Right lobe of liver (tissue), 6 donors: ENCODE data around the gene HMGCS1. TPM values are rescaled to one million over a fixed set of nuclear protein-coding genes. Genes with fewer than 3 reads are reported as not detected.
"Not testable (repeated sequence)": the region's sequence is repeated elsewhere in the genome, so short reads cannot be mapped to it uniquely, and the experiment has no call there.

Experiments used
- ATAC-seq, 4 donors: fragments of 200-7000 bp; cut with Tn5 transposase; one replicate each; pipeline ENCODE4 v1.9.1; 2020; ENCODE audit warnings: mild to moderate bottlenecking in 4 of 4, moderate library complexity in 4 of 4
- DNase-seq, 3 donors: peaks; one replicate each; pipeline ENCODE4 v3.0.0-alpha.2; 2020
- H3K27ac ChIP-seq, 3 donors: fragments of 200-600 bp; one replicate each; pipeline ENCODE4 v1.8.0; 2022
- H3K27me3 ChIP-seq, 2 donors: fragments of 200-600 bp; one replicate each; pipeline ENCODE4 v1.8.0; 2022
- H3K36me3 ChIP-seq, 4 donors: fragments of 200-600 bp; sonication (generic) in 1 of 4; one replicate each; pipeline versions ENCODE4 v1.5.1 to v1.8.0; 2017 to 2022; ENCODE audit warnings: control low read depth in 1 of 4
- H3K4me1 ChIP-seq, 4 donors: fragments of 200-600 bp; sonication (generic) in 1 of 4; one replicate each; pipeline versions ENCODE4 v1.5.1 to v1.8.0; 2017 to 2022; ENCODE audit warnings: control low read depth in 1 of 4
- H3K4me3 ChIP-seq, 3 donors: fragments of 200-600 bp; one replicate each; pipeline ENCODE4 v1.8.0; 2022
- H3K9me3 ChIP-seq, 4 donors: fragments of 200-600 bp; sonication (generic) in 1 of 4; one replicate each; pipeline versions ENCODE4 v1.5.1 to v1.8.0; 2017 to 2022; ENCODE audit warnings: control low read depth in 1 of 4
- CTCF ChIP-seq, 4 donors: fragments of 200-600 bp in 3 of 4; fragments of 450-650 bp in 1 of 4; IDR thresholded peaks; one replicate each; pipeline versions ENCODE4 v1.5.1 to v1.8.0; 2016 to 2022; ENCODE audit warnings: antibody characterized with exemption in 4 of 4, mild to moderate bottlenecking in 2 of 4
- POLR2A ChIP-seq: fragments of 450-650 bp; IDR thresholded peaks from one replicate; pipeline ENCODE4 v1.6.1; 2017; ENCODE audit warnings: antibody characterized with exemption, mild to moderate bottlenecking
- WGBS: methylation state at CpG from one replicate; pipeline ENCODE4 v1.1.6; 2018; ENCODE audit warnings: low coverage, low lambda C conversion rate; ENCODE audit not compliant: insufficient coverage; ENCODE audit errors: missing lambda C conversion rate; 5-methylcytosine and 5-hydroxymethylcytosine counted together
- intact Hi-C, 2 donors: fragments of 100-400 bp; cut with DNase I; formaldehyde crosslinking; loops; one replicate each; pipeline versions ENCODE4 v1.11.2 to v1.14.1; 2022
- total RNA-seq, 6 experiments: library from RNA; depleted of rRNA in 2 of 6; stranded (reverse); fragments of >200 nt in 2 of 6; fragmentation: NEBNext Ultra II Directional in 3 of 6; extraction: Animal tissue kit (Norgen Biotek cat#: 25700) in 3 of 6; gene quantifications; one replicate each; pipeline versions ENCODE4 v1.1.0 to v1.2.4, GENCODE V29; 2016 to 2023
- donor health status: DM: no; HTN: yes; CAD: no.
- donor health status: DM: no; HTN: no; CAD: no.
- donor health status: DM: no; HTN: no; CAD: no.
- donor health status: DM: no; HTN: yes; CAD: no.
- donor health status: DM: no; HTN: yes; CAD: no.

Gene HMGCS1
- total RNA-seq, 6 experiments from 2014 or later, result 27.9 to 341 (median 62.0) TPM

DNA sequence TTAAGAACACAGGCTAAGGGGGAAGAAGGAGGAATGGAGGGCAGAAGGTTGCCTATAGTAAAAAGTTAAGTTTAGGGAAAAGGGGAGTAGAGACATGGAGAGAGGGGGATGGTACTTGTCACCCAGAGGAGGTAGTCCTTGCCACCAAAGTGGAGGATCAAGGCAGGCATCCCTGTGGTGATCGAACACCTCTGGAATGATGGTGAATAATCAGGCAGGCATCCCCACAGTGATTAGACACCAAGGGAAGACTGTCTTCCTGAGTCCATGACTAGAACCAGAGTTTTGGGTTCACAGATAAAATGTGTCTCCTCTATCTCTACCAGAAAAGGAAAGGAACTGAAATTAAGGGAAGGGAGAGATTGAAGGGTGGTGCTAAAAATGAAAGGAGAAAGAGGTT, 19.2 kb upstream of the HMGCS1 start:
- Histone ChIP-seq H3K36me3 (no peaks in the 10 kb centered on the region), H3K4me1 (no peaks in the 10 kb centered on the region), H3K27me3 (no peaks in the 10 kb centered on the region), H3K4me3 (no peak overlapping the region), H3K27ac (no peak overlapping the region), H3K9me3 (no peaks in the 10 kb centered on the region)
- intact Hi-C loops, result no loop called here
- TF ChIP-seq POLR2A (no peak), CTCF (IDR thresholded peaks at IDR 0.05) (no peak)
- ATAC-seq (no peak), DNase-seq (no peak)
- whole genome bisulfite sequencing, result no CpG with 5 or more reads among the region's 1 CpG

GRCh38 chr5:43325624-43326023, 12.4 kb upstream of the HMGCS1 start:
- not testable (repeated sequence) for H3K4me1 ChIP-seq

DNA sequence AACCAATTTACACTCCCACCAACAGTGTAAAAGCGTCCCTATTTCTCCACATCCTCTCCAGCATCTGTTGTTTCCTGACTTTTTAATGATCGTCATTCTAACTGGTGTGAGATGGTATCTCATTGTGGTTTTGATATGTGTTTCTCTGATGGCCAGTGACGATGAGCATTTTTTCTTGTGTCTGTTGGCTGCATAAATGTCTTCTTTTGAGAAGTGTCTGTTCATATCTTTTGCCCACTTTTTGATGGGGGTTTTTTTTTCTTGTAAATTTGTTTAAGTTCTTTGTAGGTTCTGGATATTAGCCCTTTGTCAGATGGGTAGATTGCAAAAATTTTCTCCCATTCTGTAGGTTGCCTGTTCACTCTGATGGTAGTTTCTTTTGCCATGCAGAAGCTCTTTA, 10.3 kb upstream of the HMGCS1 start:
- H3K27me3 ChIP-seq, DNase-seq, H3K4me1 ChIP-seq, H3K27ac ChIP-seq, H3K9me3 ChIP-seq, H3K4me3 ChIP-seq, intact Hi-C loops, H3K36me3 ChIP-seq, ATAC-seq: not testable (repeated sequence)
- 36% methylated on average over 3 of the region's 3 CpGs for whole genome bisulfite sequencing

More at GRCh38 chr5:43325624-43326023, 12.4 kb upstream of the HMGCS1 start:
- DNase-seq, intact Hi-C loops, H3K4me3 ChIP-seq, H3K27me3 ChIP-seq, H3K36me3 ChIP-seq, H3K27ac ChIP-seq, ATAC-seq, H3K9me3 ChIP-seq: not testable (repeated sequence)

- Histone ChIP-seq H3K27ac (no peak overlapping the region), H3K9me3 (no peaks in the 10 kb centered on the region), H3K36me3 (no peaks in the 10 kb centered on the region), H3K27me3 (no peaks in the 10 kb centered on the region), H3K4me1 (no peaks in the 10 kb centered on the region), H3K4me3 (no peak overlapping the region)
- no peak for TF ChIP-seq POLR2A
- TF ChIP-seq CTCF (IDR thresholded peaks at IDR 0.05), result no peak
- ATAC-seq (no peak), DNase-seq (no peak)
- intact Hi-C loops, result no loop called here
- 66% methylated on average over 4 of the region's 4 CpGs for WGBS
Observed at GRCh38 chr5:43320846-43321245, 7.6 kb upstream of the HMGCS1 start.

DNA sequence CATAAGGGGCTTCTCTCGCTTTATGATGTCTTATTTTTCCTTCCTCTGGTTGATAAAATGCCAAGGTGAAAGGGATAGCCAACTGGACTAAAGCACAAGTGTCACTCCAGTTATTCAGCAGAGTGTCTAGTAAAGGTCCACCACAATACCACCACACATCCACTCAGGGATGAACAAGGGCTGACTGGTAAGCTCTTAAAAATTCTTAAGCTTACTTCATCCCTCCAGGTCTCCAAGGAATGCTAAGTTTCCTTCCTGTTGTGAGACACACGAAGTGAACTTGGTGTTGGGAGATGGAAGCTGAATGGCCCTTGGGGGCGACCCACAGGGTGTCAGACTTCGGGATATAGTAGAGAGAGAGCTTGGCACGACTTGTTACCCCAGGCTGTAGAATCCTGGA, 3.2 kb upstream of the HMGCS1 start:
- Histone ChIP-seq H3K36me3 (no peaks in the 10 kb centered on the region), H3K27ac (no peak overlapping the region), H3K4me3 (no peak overlapping the region), H3K4me1 (peaks cover 0 to 17% (median 3%) of the 10 kb centered on the region in 4 donors), H3K27me3 (no peaks in the 10 kb centered on the region), H3K9me3 (no peaks in the 10 kb centered on the region)
- ATAC-seq, result no peak
- DNase-seq, result no peak
- 98% methylated on average over 4 of the region's 5 CpGs for WGBS
- intact Hi-C loops, result no loop called here
- no peak for TF ChIP-seq POLR2A
- no peak for TF ChIP-seq CTCF (IDR thresholded peaks at IDR 0.05)

- Histone ChIP-seq H3K36me3 (no peaks in the 10 kb centered on the region), H3K9me3 (no peaks in the 10 kb centered on the region), H3K27ac (no peak overlapping the region), H3K27me3 (no peaks in the 10 kb centered on the region), H3K4me1 (peaks cover 0 to 21% (median 3%) of the 10 kb centered on the region in 4 donors), H3K4me3 (no peak overlapping the region)
- no peak for DNase-seq
- TF ChIP-seq POLR2A (no peak), CTCF (IDR thresholded peaks at IDR 0.05) (no peak)
- ATAC-seq, result no peak
- intact Hi-C loops, result no loop called here
- WGBS, result 79% methylated on average over 3 of the region's 3 CpGs
Observed at GRCh38 chr5:43315682-43316081, 2.5 kb upstream of the HMGCS1 start.
